GM13976 (cell line): ENCODE results near the gene LRRC8C.

Source experiments
- DNase-seq: peaks from one replicate; pipeline ENCODE4 v3.0.0; 2012; ENCODE audit warnings: low spot score
- CTCF ChIP-seq: IDR thresholded peaks from 2 replicates; pipeline ENCODE4 v1.5.1; 2012; ENCODE audit warnings: borderline replicate concordance, mild to moderate bottlenecking; ENCODE audit not compliant: insufficient read depth; ENCODE audit errors: extremely low read depth, missing control alignments, control extremely low read depth
- in situ Hi-C: fragments of 300-500 bp; cut with MboI; formaldehyde crosslinking; loops from one replicate; pipeline ENCODE4 v1.12.0; 2022; ENCODE audit warnings: low sequenced_read_pairs, mixed read lengths, inconsistent platforms; ENCODE audit not compliant: unreplicated experiment

LRRC8C gene

DNA sequence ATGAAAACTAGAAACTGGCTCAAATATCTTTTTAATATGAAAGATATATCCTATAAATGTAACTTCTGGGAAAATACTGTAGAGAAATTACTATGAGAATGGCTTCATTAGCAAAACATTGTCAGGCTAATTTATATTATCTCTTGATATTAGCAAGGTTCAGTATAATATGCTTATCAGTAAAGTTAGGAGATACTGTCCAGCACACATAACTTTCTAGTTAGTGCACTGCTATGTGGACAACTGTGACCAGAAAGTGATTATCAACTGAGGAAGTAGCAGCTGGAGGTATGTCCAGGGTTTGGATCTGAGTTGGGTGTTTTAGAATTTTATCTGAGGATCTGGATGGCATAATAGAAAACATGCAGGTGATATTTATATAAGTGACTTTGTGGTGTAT lies 7.5 kb downstream of the LRRC8C start:
- in situ Hi-C loops = no loop called here
- TF ChIP-seq CTCF = no peak
- DNase-seq = no peak

DNA sequence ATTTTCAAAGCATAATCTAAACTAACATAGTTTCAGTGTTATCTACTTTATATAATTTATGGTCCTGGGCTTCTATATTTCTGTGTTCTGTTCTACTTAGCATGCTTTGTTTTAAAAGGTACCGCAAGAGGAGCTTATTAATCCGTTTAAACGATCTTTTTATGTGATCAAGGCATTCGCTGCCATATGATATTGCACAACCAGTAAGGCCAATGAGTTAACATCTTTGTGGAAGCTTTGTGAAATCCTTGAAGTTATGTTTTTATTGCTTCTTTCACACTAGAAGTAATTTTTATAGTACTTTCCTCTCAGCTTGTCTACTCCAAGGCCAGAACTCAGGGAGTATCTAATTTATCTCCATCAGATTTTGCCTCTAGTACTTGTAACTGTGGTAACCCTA lies 8.9 kb downstream of the LRRC8C start:
- no peak for TF ChIP-seq CTCF
- in situ Hi-C loops = no loop called here
- DNase-seq = no peak

GRCh38 chr1:89643577-89643976 lies 10.7 kb downstream of the LRRC8C start:
- TF ChIP-seq CTCF = no peak
- DNase-seq = no peak
- in situ Hi-C loops = no loop called here

DNA sequence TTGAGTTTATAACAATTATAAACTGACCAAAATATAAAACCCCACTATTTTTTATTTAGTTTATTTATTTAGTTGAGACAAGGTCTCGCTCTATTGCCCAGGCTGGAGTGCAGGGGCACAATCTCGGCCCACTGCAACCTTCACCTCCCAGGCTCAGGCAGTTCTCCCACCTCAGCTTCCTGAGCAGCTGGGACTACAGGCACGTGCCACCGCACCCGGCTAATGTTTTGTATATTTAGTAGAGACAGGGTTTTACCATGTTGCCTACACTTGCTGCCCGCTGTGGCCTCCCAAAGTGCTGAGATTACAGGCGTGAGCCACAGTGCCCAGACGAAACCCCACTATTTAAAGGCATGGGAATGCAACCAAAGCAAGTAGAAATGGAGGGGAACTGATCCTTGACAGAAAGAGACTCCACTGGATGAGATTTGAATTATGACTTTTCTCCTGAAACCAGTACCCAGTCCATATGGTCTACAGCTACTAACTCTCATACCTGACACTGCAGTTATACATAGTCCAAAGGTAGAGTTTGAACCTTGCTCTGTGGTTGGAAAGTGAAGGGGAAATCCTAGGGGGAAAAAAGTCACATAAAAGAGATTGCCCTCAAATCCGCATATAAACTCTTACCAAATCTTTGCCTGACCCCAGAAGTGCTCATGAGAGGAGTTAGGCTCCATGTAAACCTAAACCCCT lies 11.3 kb downstream of the LRRC8C start:
- TF ChIP-seq CTCF = no peak
- DNase-seq = no peak
- in situ Hi-C loops = no loop called here

- in situ Hi-C loops = no loop called here
- TF ChIP-seq CTCF = no peak
- no peak for DNase-seq
These were observed 13.3 kb downstream of the LRRC8C start for GRCh38 chr1:89646259-89646658.

DNA sequence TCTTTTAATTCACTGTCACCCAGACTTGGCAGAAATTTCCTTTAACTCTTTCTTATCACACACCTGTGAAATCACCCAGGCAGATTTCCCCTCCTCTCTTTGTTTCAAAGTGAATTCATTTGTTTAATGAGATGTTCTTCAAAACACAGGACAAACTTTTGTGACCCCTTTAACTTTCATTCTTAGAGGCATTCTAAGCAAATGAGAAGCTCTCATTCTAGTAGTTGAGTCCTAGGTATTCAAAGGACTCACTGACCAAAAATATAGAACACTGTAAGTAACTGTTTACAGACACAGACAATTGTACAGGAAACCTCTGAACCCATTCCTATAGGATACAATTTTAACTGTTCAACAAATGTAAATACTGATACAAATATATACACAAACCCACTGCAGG lies 16.9 kb downstream of the LRRC8C start:
- in situ Hi-C loops = no loop called here
- no peak for DNase-seq

More for the DNA sequence above, 16.9 kb downstream of the LRRC8C start:
- TF ChIP-seq CTCF = no peak
